WTC11 (cell line): ENCODE measurements around the gene ERAP2. TPM values are rescaled to one million over a fixed set of nuclear protein-coding genes. Genes with fewer than 3 reads are reported as not detected.

Experiments used
- ATAC-seq: fragments of 200-7000 bp; cut with Tn5 transposase; 2 replicates; pipeline ENCODE4 v1.10.0; 2021; ENCODE audit warnings: mild to moderate bottlenecking, moderate library complexity
- CTCF ChIA-PET: fragments of 300-600 bp; sonication (Branson Sonifier 250); formaldehyde crosslinking; loops from one replicate; lab custom pipeline; 2021; ENCODE audit warnings: antibody characterized with exemption; lab: Charles Lee
- POLR2A ChIA-PET: fragments of 350-600 bp; sonication (Branson Sonifier 250); formaldehyde crosslinking; loops from one replicate; lab custom pipeline; 2021; ENCODE audit warnings: antibody characterized with exemption; lab: Charles Lee
- DNase-seq: peaks from one replicate; pipeline ENCODE4 v3.0.0; 2021; ENCODE audit warnings: low spot score
- H3K27ac Mint-ChIP-seq: 2 replicates; pipeline ENCODE4 v1.8.0; 2021; ENCODE audit warnings: mixed read lengths
- H3K27me3 Mint-ChIP-seq: 2 replicates; pipeline ENCODE4 v1.8.0; 2021; ENCODE audit warnings: low read depth, mild to moderate bottlenecking, moderate library complexity, mixed read lengths
- H3K36me3 Mint-ChIP-seq: 2 replicates; pipeline ENCODE4 v1.8.0; 2021; ENCODE audit warnings: mixed read lengths
- H3K4me1 Mint-ChIP-seq: 2 replicates; pipeline ENCODE4 v1.8.0; 2022; ENCODE audit warnings: mixed read lengths
- H3K4me3 Mint-ChIP-seq: 2 replicates; pipeline ENCODE4 v1.8.0; 2021; ENCODE audit warnings: mild to moderate bottlenecking, moderate library complexity, mixed read lengths
- H3K9me3 Mint-ChIP-seq: 2 replicates; pipeline ENCODE4 v1.8.0; 2021; ENCODE audit warnings: mixed read lengths
- ATF2 ChIP-seq: sonication (generic); formaldehyde crosslinking; IDR thresholded peaks from 2 replicates; pipeline ENCODE4 v1.8.1; 2022; ENCODE audit warnings: low read depth, missing genetic modification reagents, borderline replicate concordance
- E2F5 ChIP-seq: sonication (generic); formaldehyde crosslinking; IDR thresholded peaks from 2 replicates; pipeline ENCODE4 v1.8.1; 2022; ENCODE audit warnings: mild to moderate bottlenecking, moderate library complexity, missing genetic modification reagents
- ESRRA ChIP-seq: sonication (generic); formaldehyde crosslinking; IDR thresholded peaks from 2 replicates; pipeline ENCODE4 v1.8.1; 2022; ENCODE audit warnings: mild to moderate bottlenecking, missing genetic modification reagents, borderline replicate concordance
- FOXP1 ChIP-seq: sonication (generic); formaldehyde crosslinking; IDR thresholded peaks from 2 replicates; pipeline ENCODE4 v1.8.0; 2022; ENCODE audit warnings: missing genetic modification reagents, mild to moderate bottlenecking, moderate library complexity, borderline replicate concordance
- GRHL2 ChIP-seq: fragments of 250-450 bp; sonication (Bioruptor Pico); IDR thresholded peaks from 2 replicates; pipeline ENCODE4 v1.8.0; 2022; ENCODE audit warnings: mild to moderate bottlenecking, moderate library complexity; ENCODE audit not compliant: insufficient replicate concordance, severe bottlenecking
- GTF2I ChIP-seq: fragments of 250-450 bp; sonication (Bioruptor Pico); conservative IDR thresholded peaks from 2 replicates; pipeline ENCODE4 v1.4.0; 2021; ENCODE audit warnings: mild to moderate bottlenecking
- KAT7 ChIP-seq: sonication (generic); formaldehyde crosslinking; IDR thresholded peaks from 2 replicates; pipeline ENCODE4 v1.8.1; 2023; ENCODE audit warnings: missing genetic modification reagents, mild to moderate bottlenecking, borderline replicate concordance
- MXD4 ChIP-seq: fragments of 250-450 bp; sonication (Bioruptor Pico); IDR thresholded peaks from 2 replicates; pipeline ENCODE4 v1.8.0; 2021; ENCODE audit warnings: mild to moderate bottlenecking, moderate library complexity, borderline replicate concordance
- MYBL2 ChIP-seq: sonication (generic); formaldehyde crosslinking; IDR thresholded peaks from 2 replicates; pipeline ENCODE4 v1.8.1; 2023; ENCODE audit warnings: mild to moderate bottlenecking, moderate library complexity, missing genetic modification reagents
- NR1H2 ChIP-seq: sonication (generic); formaldehyde crosslinking; IDR thresholded peaks from 2 replicates; pipeline ENCODE4 v1.9.0; 2021; ENCODE audit warnings: mild to moderate bottlenecking, moderate library complexity, missing genetic modification reagents
- PRRX2 ChIP-seq: fragments of 250-450 bp; sonication (Bioruptor Pico); IDR thresholded peaks from 2 replicates; pipeline ENCODE4 v1.8.0; 2021; ENCODE audit warnings: mild to moderate bottlenecking
- RELA ChIP-seq: sonication (generic); formaldehyde crosslinking; IDR thresholded peaks from 2 replicates; pipeline ENCODE4 v1.8.1; 2022; ENCODE audit warnings: missing genetic modification reagents, mild to moderate bottlenecking, borderline replicate concordance
- SMAD4 ChIP-seq: sonication (generic); formaldehyde crosslinking; IDR thresholded peaks from 2 replicates; pipeline ENCODE4 v1.8.0; 2022; ENCODE audit warnings: mild to moderate bottlenecking, missing genetic modification reagents
- STAT6 ChIP-seq: sonication (generic); formaldehyde crosslinking; conservative IDR thresholded peaks from 2 replicates; pipeline ENCODE4 v1.8.1; 2023; ENCODE audit warnings: mild to moderate bottlenecking, low read depth, missing genetic modification reagents, moderate library complexity
- ZNF263 ChIP-seq: sonication (generic); formaldehyde crosslinking; IDR thresholded peaks from 2 replicates; pipeline ENCODE4 v1.8.1; 2022; ENCODE audit warnings: low read depth, mild to moderate bottlenecking, moderate library complexity, missing genetic modification reagents
- ZNF416 ChIP-seq: fragments of 250-450 bp; sonication (Bioruptor Pico); IDR thresholded peaks from 2 replicates; pipeline ENCODE4 v1.9.0; 2021; ENCODE audit warnings: mild to moderate bottlenecking, inconsistent platforms
- total RNA-seq: library from RNA; stranded (reverse); gene quantifications from 3 replicates; pipeline ENCODE4 v1.2.3, GENCODE V29; 2021
- TF ChIP-seq, protein P1 (sequence below): sonication (generic); formaldehyde crosslinking; IDR thresholded peaks from 2 replicates; pipeline ENCODE4 v1.8.0; 2023; ENCODE audit warnings: missing genetic modification reagents, mild to moderate bottlenecking, borderline replicate concordance
- TF ChIP-seq, protein P2 (sequence below): sonication (generic); formaldehyde crosslinking; IDR thresholded peaks from 2 replicates; pipeline ENCODE4 v1.8.0; 2023; ENCODE audit warnings: mild to moderate bottlenecking, missing genetic modification reagents

ERAP2 gene
- total RNA-seq, 1 experiment from 2014 or later: 0.13 TPM

DNA sequence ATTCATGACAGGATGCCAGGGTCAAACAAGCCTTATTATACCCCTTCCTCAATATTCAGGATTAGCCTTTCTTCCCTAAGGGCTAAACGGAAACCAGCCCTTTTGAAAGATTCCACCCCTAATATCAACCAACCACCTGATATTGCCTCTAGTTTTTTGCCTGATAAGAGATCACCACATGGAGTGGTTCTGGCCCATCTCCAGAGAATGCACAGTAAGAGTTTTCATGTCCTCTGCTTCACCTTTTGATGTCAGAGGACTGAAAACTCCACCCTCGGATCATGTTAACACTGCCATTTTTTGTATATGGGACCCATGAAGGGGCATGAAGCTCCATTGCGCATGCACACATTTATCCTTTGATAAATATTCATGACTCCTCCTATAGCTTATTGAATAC, 53.8 kb downstream of the ERAP2 start:
- CTCF ChIA-PET: no interaction called here
- Mint-ChIP-seq H3K27me3 (no peaks in the 10 kb centered on the region), H3K27ac (no peak overlapping the region), H3K9me3 (no peaks in the 10 kb centered on the region), H3K36me3 (no peaks in the 10 kb centered on the region), H3K4me3 (no peak overlapping the region), H3K4me1 (peaks cover 13% of the 10 kb centered on the region)
- no peak for TF ChIP-seq NR1H2 (CRISPR knock-in tag)
- TF ChIP-seq, protein P1, sequence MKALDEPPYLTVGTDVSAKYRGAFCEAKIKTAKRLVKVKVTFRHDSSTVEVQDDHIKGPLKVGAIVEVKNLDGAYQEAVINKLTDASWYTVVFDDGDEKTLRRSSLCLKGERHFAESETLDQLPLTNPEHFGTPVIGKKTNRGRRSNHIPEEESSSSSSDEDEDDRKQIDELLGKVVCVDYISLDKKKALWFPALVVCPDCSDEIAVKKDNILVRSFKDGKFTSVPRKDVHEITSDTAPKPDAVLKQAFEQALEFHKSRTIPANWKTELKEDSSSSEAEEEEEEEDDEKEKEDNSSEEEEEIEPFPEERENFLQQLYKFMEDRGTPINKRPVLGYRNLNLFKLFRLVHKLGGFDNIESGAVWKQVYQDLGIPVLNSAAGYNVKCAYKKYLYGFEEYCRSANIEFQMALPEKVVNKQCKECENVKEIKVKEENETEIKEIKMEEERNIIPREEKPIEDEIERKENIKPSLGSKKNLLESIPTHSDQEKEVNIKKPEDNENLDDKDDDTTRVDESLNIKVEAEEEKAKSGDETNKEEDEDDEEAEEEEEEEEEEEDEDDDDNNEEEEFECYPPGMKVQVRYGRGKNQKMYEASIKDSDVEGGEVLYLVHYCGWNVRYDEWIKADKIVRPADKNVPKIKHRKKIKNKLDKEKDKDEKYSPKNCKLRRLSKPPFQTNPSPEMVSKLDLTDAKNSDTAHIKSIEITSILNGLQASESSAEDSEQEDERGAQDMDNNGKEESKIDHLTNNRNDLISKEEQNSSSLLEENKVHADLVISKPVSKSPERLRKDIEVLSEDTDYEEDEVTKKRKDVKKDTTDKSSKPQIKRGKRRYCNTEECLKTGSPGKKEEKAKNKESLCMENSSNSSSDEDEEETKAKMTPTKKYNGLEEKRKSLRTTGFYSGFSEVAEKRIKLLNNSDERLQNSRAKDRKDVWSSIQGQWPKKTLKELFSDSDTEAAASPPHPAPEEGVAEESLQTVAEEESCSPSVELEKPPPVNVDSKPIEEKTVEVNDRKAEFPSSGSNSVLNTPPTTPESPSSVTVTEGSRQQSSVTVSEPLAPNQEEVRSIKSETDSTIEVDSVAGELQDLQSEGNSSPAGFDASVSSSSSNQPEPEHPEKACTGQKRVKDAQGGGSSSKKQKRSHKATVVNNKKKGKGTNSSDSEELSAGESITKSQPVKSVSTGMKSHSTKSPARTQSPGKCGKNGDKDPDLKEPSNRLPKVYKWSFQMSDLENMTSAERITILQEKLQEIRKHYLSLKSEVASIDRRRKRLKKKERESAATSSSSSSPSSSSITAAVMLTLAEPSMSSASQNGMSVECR: no peak
- no peak for TF ChIP-seq ATF2 (CRISPR knock-in tag)
- no peak for TF ChIP-seq MXD4 (CRISPR knock-in tag)
- TF ChIP-seq E2F5: no peak
- no peak for TF ChIP-seq STAT6
- no peak for TF ChIP-seq ZNF263
- no peak for TF ChIP-seq ESRRA (CRISPR knock-in tag)
- no peak for TF ChIP-seq RELA (CRISPR knock-in tag)
- TF ChIP-seq GTF2I (CRISPR knock-in tag): no peak
- no peak for TF ChIP-seq ZNF416 (CRISPR knock-in tag)
- no peak for TF ChIP-seq GRHL2 (CRISPR knock-in tag)
- no peak for TF ChIP-seq KAT7
- TF ChIP-seq FOXP1 (CRISPR knock-in tag): no peak
- no peak for TF ChIP-seq MYBL2
- TF ChIP-seq SMAD4 (CRISPR knock-in tag): no peak
- no peak for TF ChIP-seq PRRX2 (CRISPR knock-in tag)
- TF ChIP-seq, protein P2, sequence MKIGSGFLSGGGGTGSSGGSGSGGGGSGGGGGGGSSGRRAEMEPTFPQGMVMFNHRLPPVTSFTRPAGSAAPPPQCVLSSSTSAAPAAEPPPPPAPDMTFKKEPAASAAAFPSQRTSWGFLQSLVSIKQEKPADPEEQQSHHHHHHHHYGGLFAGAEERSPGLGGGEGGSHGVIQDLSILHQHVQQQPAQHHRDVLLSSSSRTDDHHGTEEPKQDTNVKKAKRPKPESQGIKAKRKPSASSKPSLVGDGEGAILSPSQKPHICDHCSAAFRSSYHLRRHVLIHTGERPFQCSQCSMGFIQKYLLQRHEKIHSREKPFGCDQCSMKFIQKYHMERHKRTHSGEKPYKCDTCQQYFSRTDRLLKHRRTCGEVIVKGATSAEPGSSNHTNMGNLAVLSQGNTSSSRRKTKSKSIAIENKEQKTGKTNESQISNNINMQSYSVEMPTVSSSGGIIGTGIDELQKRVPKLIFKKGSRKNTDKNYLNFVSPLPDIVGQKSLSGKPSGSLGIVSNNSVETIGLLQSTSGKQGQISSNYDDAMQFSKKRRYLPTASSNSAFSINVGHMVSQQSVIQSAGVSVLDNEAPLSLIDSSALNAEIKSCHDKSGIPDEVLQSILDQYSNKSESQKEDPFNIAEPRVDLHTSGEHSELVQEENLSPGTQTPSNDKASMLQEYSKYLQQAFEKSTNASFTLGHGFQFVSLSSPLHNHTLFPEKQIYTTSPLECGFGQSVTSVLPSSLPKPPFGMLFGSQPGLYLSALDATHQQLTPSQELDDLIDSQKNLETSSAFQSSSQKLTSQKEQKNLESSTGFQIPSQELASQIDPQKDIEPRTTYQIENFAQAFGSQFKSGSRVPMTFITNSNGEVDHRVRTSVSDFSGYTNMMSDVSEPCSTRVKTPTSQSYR (CRISPR knock-in tag): no peak
- ATAC-seq: no peak
- POLR2A ChIA-PET: no interaction called here
- no peak for DNase-seq
